ENCODE results near the gene QSOX2.

QSOX2 gene, protein sequence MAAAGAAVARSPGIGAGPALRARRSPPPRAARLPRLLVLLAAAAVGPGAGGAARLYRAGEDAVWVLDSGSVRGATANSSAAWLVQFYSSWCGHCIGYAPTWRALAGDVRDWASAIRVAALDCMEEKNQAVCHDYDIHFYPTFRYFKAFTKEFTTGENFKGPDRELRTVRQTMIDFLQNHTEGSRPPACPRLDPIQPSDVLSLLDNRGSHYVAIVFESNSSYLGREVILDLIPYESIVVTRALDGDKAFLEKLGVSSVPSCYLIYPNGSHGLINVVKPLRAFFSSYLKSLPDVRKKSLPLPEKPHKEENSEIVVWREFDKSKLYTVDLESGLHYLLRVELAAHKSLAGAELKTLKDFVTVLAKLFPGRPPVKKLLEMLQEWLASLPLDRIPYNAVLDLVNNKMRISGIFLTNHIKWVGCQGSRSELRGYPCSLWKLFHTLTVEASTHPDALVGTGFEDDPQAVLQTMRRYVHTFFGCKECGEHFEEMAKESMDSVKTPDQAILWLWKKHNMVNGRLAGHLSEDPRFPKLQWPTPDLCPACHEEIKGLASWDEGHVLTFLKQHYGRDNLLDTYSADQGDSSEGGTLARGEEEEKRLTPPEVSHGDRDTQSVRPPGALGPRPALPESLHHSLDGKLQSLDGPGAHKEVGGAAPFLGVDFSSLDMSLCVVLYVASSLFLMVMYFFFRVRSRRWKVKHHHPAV

DNA sequence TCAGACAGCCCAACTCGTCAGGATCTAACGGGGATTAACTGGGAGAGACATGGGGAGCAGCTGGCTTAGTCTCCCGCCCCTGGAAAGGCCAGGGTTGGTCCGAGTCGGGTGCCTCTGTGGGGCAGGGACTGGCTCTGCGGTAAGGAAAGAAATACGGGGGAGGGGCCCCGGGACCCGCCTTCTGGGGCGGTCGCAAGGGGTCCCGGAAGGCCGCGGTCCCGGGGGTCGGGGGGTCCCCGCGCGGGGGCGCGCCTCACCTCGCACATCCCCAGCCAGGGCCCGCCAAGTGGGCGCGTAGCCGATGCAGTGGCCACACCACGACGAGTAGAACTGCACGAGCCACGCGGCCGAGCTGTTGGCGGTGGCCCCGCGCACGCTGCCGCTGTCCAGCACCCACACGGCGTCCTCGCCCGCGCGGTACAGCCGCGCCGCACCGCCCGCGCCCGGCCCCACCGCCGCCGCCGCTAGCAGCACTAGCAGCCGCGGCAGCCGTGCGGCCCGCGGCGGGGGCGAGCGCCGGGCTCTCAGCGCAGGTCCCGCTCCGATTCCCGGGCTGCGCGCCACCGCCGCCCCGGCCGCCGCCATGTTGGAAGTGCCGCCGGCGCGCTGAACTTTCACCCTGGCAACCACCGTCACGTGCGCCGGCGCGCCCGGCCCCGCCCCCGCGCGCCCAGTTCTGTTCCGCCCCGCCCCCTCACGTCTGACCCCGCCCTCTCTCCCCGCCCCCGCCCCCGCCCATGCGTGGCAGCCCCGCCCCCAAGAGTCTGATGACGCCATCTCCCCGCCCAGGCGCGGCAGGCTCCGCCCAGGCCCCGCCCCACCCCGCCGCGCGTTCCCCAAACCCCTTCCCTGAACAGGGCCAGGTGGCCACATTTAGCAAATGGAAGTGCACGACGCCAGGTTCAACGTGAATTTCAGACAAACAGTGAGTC is at the start of gene QSOX2:
QSOX2 (minus strand) TSS at position 594 of the 932 bp plus-strand sequence; CDS start at position 585, 9 bp downstream.
- CTCF ChIA-PET = interaction anchor here (0.9 to 1.3 kb wide), 2 partner anchors 10 to 20 kb away, joined by 3 to 5 read pairs; no protein-coding TSS in a partner anchor
- H3K4me3 ChIP-seq (ENCODE audit: low read depth, low read length) = peak within 1 kb of the TSS; percentile 71
- no peak for DNase-seq (ENCODE audit: low read depth, low spot score)
- TF ChIP-seq, protein P1, sequence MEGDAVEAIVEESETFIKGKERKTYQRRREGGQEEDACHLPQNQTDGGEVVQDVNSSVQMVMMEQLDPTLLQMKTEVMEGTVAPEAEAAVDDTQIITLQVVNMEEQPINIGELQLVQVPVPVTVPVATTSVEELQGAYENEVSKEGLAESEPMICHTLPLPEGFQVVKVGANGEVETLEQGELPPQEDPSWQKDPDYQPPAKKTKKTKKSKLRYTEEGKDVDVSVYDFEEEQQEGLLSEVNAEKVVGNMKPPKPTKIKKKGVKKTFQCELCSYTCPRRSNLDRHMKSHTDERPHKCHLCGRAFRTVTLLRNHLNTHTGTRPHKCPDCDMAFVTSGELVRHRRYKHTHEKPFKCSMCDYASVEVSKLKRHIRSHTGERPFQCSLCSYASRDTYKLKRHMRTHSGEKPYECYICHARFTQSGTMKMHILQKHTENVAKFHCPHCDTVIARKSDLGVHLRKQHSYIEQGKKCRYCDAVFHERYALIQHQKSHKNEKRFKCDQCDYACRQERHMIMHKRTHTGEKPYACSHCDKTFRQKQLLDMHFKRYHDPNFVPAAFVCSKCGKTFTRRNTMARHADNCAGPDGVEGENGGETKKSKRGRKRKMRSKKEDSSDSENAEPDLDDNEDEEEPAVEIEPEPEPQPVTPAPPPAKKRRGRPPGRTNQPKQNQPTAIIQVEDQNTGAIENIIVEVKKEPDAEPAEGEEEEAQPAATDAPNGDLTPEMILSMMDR (IDR thresholded peaks at IDR 0.05; ENCODE audit: insufficient read depth, low read length, missing control alignments) = no peak
- POLR2A ChIA-PET = no interaction called here

DNA sequence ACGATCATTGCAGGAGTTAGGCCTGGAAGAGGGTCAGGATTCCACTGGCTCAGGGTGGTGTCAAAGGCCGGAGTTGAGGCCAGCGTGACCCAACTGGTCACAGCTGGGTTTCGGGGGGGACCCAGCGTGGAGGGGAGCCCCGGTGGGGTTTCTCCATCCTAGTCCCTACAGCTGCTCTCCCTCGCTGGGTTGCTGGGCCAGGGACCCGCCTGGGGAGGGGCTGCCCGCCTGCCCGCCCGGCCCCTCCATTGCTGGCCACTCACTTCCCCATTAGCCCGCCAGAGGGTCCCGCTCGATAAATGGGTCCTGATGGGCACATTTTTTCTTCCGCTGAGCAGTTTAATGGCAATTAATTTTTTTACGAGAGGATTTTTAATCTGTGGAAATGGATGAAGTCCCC is 49.4 kb upstream of the QSOX2 start:
- no peak for DNase-seq (ENCODE audit: low read depth, low spot score)
- no peak overlapping the region for H3K4me3 ChIP-seq (ENCODE audit: low read depth, low read length)
- TF ChIP-seq, protein P1 (IDR thresholded peaks at IDR 0.05; ENCODE audit: insufficient read depth, low read length, missing control alignments) = no peak
- ChIA-PET CTCF (interaction anchor here (1.6 kb wide), 1 partner anchor 11 kb away, joined by 7 read pairs; no protein-coding TSS in a partner anchor), POLR2A (no interaction called here)

DNA sequence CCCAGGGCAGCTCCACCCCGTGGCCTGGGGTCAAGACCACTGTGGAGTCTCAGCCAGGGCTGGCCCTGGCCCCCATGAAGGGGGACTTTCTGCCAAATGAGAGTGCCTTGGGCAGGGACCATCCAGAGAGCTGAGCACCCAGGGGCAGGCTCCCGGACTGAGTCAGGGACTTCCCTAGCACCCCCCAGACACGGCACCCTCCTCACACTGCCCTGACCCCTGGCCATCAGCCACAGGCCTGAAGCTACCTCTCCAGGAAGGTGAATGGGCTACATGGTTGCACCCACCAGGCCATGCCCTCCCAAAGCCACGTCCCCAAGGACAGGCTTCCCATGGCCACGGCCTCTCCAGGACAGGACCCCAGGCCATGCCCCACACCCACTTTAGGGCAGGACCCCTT is 48.8 kb upstream of the QSOX2 start:
- DNase-seq (ENCODE audit: low read depth, low spot score) = no peak
- ChIA-PET CTCF (interaction anchor here (1.6 kb wide), 1 partner anchor 11 kb away, joined by 7 read pairs; no protein-coding TSS in a partner anchor), POLR2A (no interaction called here)
- no peak overlapping the region for H3K4me3 ChIP-seq (ENCODE audit: low read depth, low read length)
- TF ChIP-seq, protein P1 (IDR thresholded peaks at IDR 0.05; ENCODE audit: insufficient read depth, low read length, missing control alignments) = no peak

DNA sequence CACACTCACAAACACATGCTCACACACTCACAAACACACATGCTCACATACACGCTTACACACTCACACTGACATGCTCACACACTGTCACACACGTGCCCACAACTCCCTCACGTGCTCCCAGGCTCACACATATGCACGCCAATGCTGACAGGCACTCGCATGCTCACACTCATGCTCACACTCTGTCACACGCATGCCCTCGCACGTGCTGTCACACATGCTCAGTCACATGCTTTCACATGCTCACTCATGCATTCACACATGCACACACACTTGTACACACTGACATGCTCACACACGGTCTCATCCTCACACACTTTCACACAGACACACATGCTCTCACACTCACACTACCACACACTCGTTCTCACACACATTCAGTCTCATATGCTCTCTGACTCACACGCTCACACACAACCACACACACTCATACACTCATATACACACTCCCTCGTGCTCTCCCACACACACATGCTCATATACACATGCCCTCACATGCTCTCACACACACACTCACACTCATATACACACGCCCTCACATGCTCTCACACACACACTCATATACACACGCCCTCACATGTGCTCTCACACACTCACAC is 48.0 kb upstream of the QSOX2 start:
- DNase-seq (ENCODE audit: low read depth, low spot score) = no peak
- ChIA-PET CTCF (interaction anchor here (1.6 kb wide), 1 partner anchor 10 kb away, joined by 7 read pairs; no protein-coding TSS in a partner anchor), POLR2A (no interaction called here)
- TF ChIP-seq, protein P1 (IDR thresholded peaks at IDR 0.05; ENCODE audit: insufficient read depth, low read length, missing control alignments) = no peak
- H3K4me3 ChIP-seq (ENCODE audit: low read depth, low read length) = no peak overlapping the region

DNA sequence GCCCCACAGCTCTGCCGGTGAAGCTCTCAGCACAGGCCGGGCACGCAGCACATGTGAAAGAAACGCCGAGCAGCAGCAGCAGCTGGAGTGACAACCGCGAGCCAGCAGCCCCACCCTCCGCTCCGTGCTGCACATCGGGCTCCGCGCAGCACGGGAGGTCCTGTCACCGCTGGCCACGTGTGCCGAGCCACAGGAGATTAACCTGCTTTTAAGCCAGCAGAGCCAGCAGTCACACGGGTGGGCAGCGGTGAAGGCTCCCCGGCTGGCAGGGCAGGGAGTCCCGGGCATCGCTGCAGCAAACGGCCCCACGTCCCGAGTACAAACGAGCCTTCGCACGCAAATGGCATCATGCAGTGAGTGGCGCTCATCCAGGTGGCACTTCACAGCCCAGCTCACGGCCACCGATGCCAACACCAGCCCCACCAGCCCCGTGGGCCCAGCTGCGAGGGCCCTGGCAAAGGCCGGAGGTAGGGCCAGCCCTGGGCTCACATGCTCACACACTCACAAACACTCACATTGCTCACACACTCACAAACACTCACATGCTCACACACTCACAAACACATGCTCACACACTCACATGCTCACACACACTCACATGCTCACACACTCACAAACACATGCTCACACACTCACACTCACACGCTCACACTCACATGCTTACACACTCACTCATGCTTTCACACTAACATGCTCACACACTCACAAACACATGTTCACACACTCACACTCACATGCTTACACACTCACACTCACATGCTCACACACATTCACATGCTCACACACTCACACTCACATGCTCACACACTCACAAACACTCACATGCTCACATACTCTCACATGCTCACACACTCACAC is 47.2 kb upstream of the QSOX2 start:
- ChIA-PET CTCF (interaction anchor here (0.9 kb wide), 1 partner anchor 9 kb away, joined by 3 read pairs; no protein-coding TSS in a partner anchor), POLR2A (no interaction called here)
- TF ChIP-seq, protein P1 (IDR thresholded peaks at IDR 0.05; ENCODE audit: insufficient read depth, low read length, missing control alignments) = no peak
- DNase-seq (ENCODE audit: low read depth, low spot score) = no peak
- H3K4me3 ChIP-seq (ENCODE audit: low read depth, low read length) = no peak overlapping the region

All from AG04449 (cell line).